CD4-positive, alpha-beta T cell (primary cell): ENCODE results near the gene SLC24A3. TPM values are rescaled to one million over a fixed set of nuclear protein-coding genes. Genes with fewer than 3 reads are reported as not detected.

Experiments used
- ATAC-seq: fragments of 200-7000 bp; cut with Tn5 transposase; one replicate; pipeline ENCODE4 v1.10.0; 2022; ENCODE audit warnings: mild to moderate bottlenecking; ENCODE audit not compliant: poor library complexity
- CTCF ChIA-PET: fragments of 350-600 bp; sonication (Branson Sonifier 250); formaldehyde crosslinking; loops from one replicate; lab custom pipeline; 2021; ENCODE audit warnings: antibody characterized with exemption, inconsistent platforms; lab: Charles Lee
- POLR2A ChIA-PET: fragments of 350-600 bp; sonication (Branson Sonifier 250); formaldehyde crosslinking; loops from one replicate; lab custom pipeline; 2021; ENCODE audit warnings: antibody characterized with exemption, inconsistent platforms; lab: Charles Lee
- DNase-seq, 14 experiments: peaks; one replicate each; pipeline ENCODE4 v3.0.0-alpha.2; 2013 to 2020; ENCODE audit warnings: mixed read lengths in 2 of 14
- H3K27ac ChIP-seq, 2 donors: one replicate each; pipeline versions ENCODE4 v1.5.1 to v1.7.0; 2013; ENCODE audit warnings: low read length in 2 of 2, low read depth in 1 of 2, mild to moderate bottlenecking in 1 of 2
- H3K27me3 ChIP-seq, 2 experiments: 1 replicate in 1 of 2; 2 replicates in 1 of 2; pipeline versions ENCODE4 v1.6.1 to v1.7.0; 2013; ENCODE audit warnings: low read length in 2 of 2, control low read depth in 1 of 2, mild to moderate bottlenecking in 1 of 2, moderate library complexity in 1 of 2; ENCODE audit not compliant: insufficient read depth in 2 of 2, control insufficient read depth in 1 of 2
- H3K36me3 ChIP-seq: one replicate; pipeline ENCODE4 v1.6.1; 2013; ENCODE audit warnings: low read length, control low read depth; ENCODE audit not compliant: insufficient read depth
- H3K4me1 ChIP-seq: one replicate; pipeline ENCODE4 v1.6.1; 2013; ENCODE audit warnings: low read length, control low read depth; ENCODE audit not compliant: insufficient read depth
- H3K4me3 ChIP-seq: one replicate; pipeline ENCODE4 v1.5.1; 2013; ENCODE audit warnings: mild to moderate bottlenecking, low read length, moderate library complexity
- H3K9me3 ChIP-seq, 2 experiments: 1 replicate in 1 of 2; 2 replicates in 1 of 2; pipeline versions ENCODE4 v1.6.1 to v1.7.0; 2013; ENCODE audit warnings: low read length in 2 of 2, mild to moderate bottlenecking in 2 of 2, control low read depth in 1 of 2, moderate library complexity in 1 of 2; ENCODE audit not compliant: control insufficient read depth in 1 of 2, insufficient read depth in 1 of 2
- H3K27ac Mint-ChIP-seq: one replicate; pipeline ENCODE4 v1.8.0; 2020; ENCODE audit warnings: mixed read lengths
- H3K27me3 Mint-ChIP-seq: one replicate; pipeline ENCODE4 v1.8.0; 2021; ENCODE audit warnings: mixed read lengths
- H3K36me3 Mint-ChIP-seq: one replicate; pipeline ENCODE4 v1.8.0; 2021; ENCODE audit warnings: low read depth, mixed read lengths
- H3K4me1 Mint-ChIP-seq: one replicate; pipeline ENCODE4 v1.8.0; 2021; ENCODE audit warnings: low read depth, mixed read lengths
- H3K4me3 Mint-ChIP-seq: one replicate; pipeline ENCODE4 v1.8.0; 2020; ENCODE audit warnings: mild to moderate bottlenecking, mixed read lengths
- H3K9me3 Mint-ChIP-seq: one replicate; pipeline ENCODE4 v1.8.0; 2020; ENCODE audit warnings: mixed read lengths
- CTCF ChIP-seq: fragments of 200-600 bp; IDR thresholded peaks from one replicate; pipeline ENCODE4 v1.8.0; 2022; ENCODE audit warnings: antibody characterized with exemption, mild to moderate bottlenecking
- intact Hi-C, 2 experiments: fragments of 100-400 bp; cut with DNase I in 1 of 2; cut with micrococcal nuclease in 1 of 2; formaldehyde crosslinking; loops; one replicate each; pipeline versions ENCODE4 v1.15.1 to v1.9.0; 2023 to 2025; cut with DNase I, micrococcal nuclease
- total RNA-seq, 174 experiments: library from RNA in 2 of 174; stranded (reverse) in 2 of 174; gene quantifications; one replicate each; pipeline ENCODE4 v1.2.3 and lab custom pipeline; 2021 to 2026

SLC24A3 gene
- total RNA-seq, 2 experiments from 2014 or later: not detected

- H3K27me3 ChIP-seq: no peaks in the 10 kb centered on the region
- no peaks in the 10 kb centered on the region for H3K36me3 Mint-ChIP-seq
- POLR2A ChIA-PET: no interaction called here
These were observed 43.6 kb downstream of the SLC24A3 start for GRCh38 chr20:19256085-19256484.

GRCh38 chr20:19256906-19257595, 44.6 kb downstream of the SLC24A3 start:
- H3K4me3 Mint-ChIP-seq: no peak overlapping the region
- intact Hi-C loops: no loop called here
- H3K36me3 Mint-ChIP-seq: no peaks in the 10 kb centered on the region
- no peak overlapping the region for H3K27ac ChIP-seq
- no peaks in the 10 kb centered on the region for H3K36me3 ChIP-seq
- H3K27me3 Mint-ChIP-seq: no peaks in the 10 kb centered on the region
- TF ChIP-seq CTCF: no peak
- no peak for DNase-seq
- no peak for ATAC-seq
- POLR2A ChIA-PET: no interaction called here
- no peaks in the 10 kb centered on the region for H3K27me3 ChIP-seq
- H3K27ac Mint-ChIP-seq: no peak overlapping the region
- no peaks in the 10 kb centered on the region for H3K9me3 Mint-ChIP-seq
- H3K4me1 Mint-ChIP-seq: no peaks in the 10 kb centered on the region
- CTCF ChIA-PET: no interaction called here
- no peaks in the 10 kb centered on the region for H3K4me1 ChIP-seq
- no peaks in the 10 kb centered on the region for H3K9me3 ChIP-seq
- H3K4me3 ChIP-seq: no peak overlapping the region

More at GRCh38 chr20:19256085-19256484, 43.6 kb downstream of the SLC24A3 start:
- no peaks in the 10 kb centered on the region for H3K27me3 Mint-ChIP-seq
- Histone ChIP-seq H3K4me3 (no peak overlapping the region), H3K9me3 (no peaks in the 10 kb centered on the region), H3K36me3 (no peaks in the 10 kb centered on the region), H3K27ac (no peak overlapping the region), H3K4me1 (no peaks in the 10 kb centered on the region)
- no peaks in the 10 kb centered on the region for H3K4me1 Mint-ChIP-seq
- no peak for TF ChIP-seq CTCF
- no peaks in the 10 kb centered on the region for H3K9me3 Mint-ChIP-seq
- intact Hi-C loops: no loop called here
- no peak for DNase-seq
- H3K4me3 Mint-ChIP-seq: no peak overlapping the region
- ATAC-seq: no peak
- CTCF ChIA-PET: no interaction called here
- H3K27ac Mint-ChIP-seq: no peak overlapping the region

GRCh38 chr20:19257865-19258264, 45.4 kb downstream of the SLC24A3 start:
- no peaks in the 10 kb centered on the region for H3K4me1 ChIP-seq
- Mint-ChIP-seq H3K36me3 (no peaks in the 10 kb centered on the region), H3K27ac (no peak overlapping the region), H3K4me1 (no peaks in the 10 kb centered on the region), H3K4me3 (no peak overlapping the region), H3K27me3 (no peaks in the 10 kb centered on the region), H3K9me3 (no peaks in the 10 kb centered on the region)
- no peaks in the 10 kb centered on the region for H3K9me3 ChIP-seq
- no peaks in the 10 kb centered on the region for H3K27me3 ChIP-seq
- ATAC-seq (no peak), DNase-seq (no peak)
- intact Hi-C loops: no loop called here
- H3K4me3 ChIP-seq: no peak overlapping the region
- ChIA-PET POLR2A (no interaction called here), CTCF (no interaction called here)
- TF ChIP-seq CTCF: no peak
- H3K36me3 ChIP-seq: no peaks in the 10 kb centered on the region
- H3K27ac ChIP-seq: no peak overlapping the region
